BE2C (cell line): ENCODE measurements around the gene TFEB.

ENCODE experiments used
- DNase-seq: peaks from one replicate; pipeline ENCODE4 v3.0.0-alpha.2; 2020
- H3K27me3 ChIP-seq: fragments of 250-450 bp; sonication (Bioruptor Pico); 2 replicates; pipeline ENCODE4 v1.5.1; 2020; ENCODE audit warnings: mild to moderate bottlenecking
- H3K36me3 ChIP-seq: fragments of 250-450 bp; sonication (Bioruptor Pico); 2 replicates; pipeline ENCODE4 v1.5.1; 2020; ENCODE audit warnings: mild to moderate bottlenecking
- H3K4me1 ChIP-seq: fragments of 250-450 bp; sonication (Bioruptor Pico); 2 replicates; pipeline ENCODE4 v1.5.1; 2020
- H3K4me3 ChIP-seq: 2 replicates; pipeline ENCODE4 v1.5.1; 2011; ENCODE audit warnings: low read depth, low read length
- H3K9me3 ChIP-seq: fragments of 250-450 bp; sonication (Bioruptor Pico); 2 replicates; pipeline ENCODE4 v1.5.1; 2020
- TF ChIP-seq, protein P1 (sequence below): IDR thresholded peaks from 2 replicates; pipeline ENCODE4 v1.5.1; 2012; ENCODE audit warnings: mild to moderate bottlenecking, low read depth, low read length

The TFEB gene

GRCh38 chr6:41672016-41672415, 63.4 kb downstream of the TFEB start:
- Histone ChIP-seq H3K4me1 (no peaks in the 10 kb centered on the region), H3K4me3 (no peak overlapping the region), H3K27me3 (no peaks in the 10 kb centered on the region), H3K36me3 (no peaks in the 10 kb centered on the region), H3K9me3 (no peaks in the 10 kb centered on the region)
- DNase-seq, result no peak
- TF ChIP-seq, protein P1, sequence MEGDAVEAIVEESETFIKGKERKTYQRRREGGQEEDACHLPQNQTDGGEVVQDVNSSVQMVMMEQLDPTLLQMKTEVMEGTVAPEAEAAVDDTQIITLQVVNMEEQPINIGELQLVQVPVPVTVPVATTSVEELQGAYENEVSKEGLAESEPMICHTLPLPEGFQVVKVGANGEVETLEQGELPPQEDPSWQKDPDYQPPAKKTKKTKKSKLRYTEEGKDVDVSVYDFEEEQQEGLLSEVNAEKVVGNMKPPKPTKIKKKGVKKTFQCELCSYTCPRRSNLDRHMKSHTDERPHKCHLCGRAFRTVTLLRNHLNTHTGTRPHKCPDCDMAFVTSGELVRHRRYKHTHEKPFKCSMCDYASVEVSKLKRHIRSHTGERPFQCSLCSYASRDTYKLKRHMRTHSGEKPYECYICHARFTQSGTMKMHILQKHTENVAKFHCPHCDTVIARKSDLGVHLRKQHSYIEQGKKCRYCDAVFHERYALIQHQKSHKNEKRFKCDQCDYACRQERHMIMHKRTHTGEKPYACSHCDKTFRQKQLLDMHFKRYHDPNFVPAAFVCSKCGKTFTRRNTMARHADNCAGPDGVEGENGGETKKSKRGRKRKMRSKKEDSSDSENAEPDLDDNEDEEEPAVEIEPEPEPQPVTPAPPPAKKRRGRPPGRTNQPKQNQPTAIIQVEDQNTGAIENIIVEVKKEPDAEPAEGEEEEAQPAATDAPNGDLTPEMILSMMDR, result no peak

GRCh38 chr6:41671376-41671775, 64.0 kb downstream of the TFEB start:
- DNase-seq, result no peak
- Histone ChIP-seq H3K27me3 (no peaks in the 10 kb centered on the region), H3K9me3 (no peaks in the 10 kb centered on the region), H3K36me3 (no peaks in the 10 kb centered on the region), H3K4me3 (no peak overlapping the region), H3K4me1 (no peaks in the 10 kb centered on the region)
- TF ChIP-seq, protein P1, result no peak

GRCh38 chr6:41670703-41671360, 64.6 kb downstream of the TFEB start:
- DNase-seq, result no peak
- Histone ChIP-seq H3K4me3 (no peak overlapping the region), H3K4me1 (no peaks in the 10 kb centered on the region), H3K9me3 (no peaks in the 10 kb centered on the region), H3K27me3 (no peaks in the 10 kb centered on the region), H3K36me3 (no peaks in the 10 kb centered on the region)
- TF ChIP-seq, protein P1, result no peak

GRCh38 chr6:41668968-41669367, 66.4 kb downstream of the TFEB start:
- H3K36me3 ChIP-seq, result no peaks in the 10 kb centered on the region
- TF ChIP-seq, protein P1, result no peak
- no peak overlapping the region for H3K4me3 ChIP-seq
- H3K9me3 ChIP-seq, result no peaks in the 10 kb centered on the region
- H3K4me1 ChIP-seq, result no peaks in the 10 kb centered on the region
- no peaks in the 10 kb centered on the region for H3K27me3 ChIP-seq
- DNase-seq, result no peak

- H3K27me3 ChIP-seq, result peaks cover 1% of the 10 kb centered on the region; the same call in 1 of the 2 replicates
- TF ChIP-seq, protein P1, result no peak
- no peaks in the 10 kb centered on the region for H3K36me3 ChIP-seq
- no peak overlapping the region for H3K4me3 ChIP-seq
- no peaks in the 10 kb centered on the region for H3K9me3 ChIP-seq
- no peak for DNase-seq
- no peaks in the 10 kb centered on the region for H3K4me1 ChIP-seq
These were observed 68.2 kb downstream of the TFEB start for GRCh38 chr6:41667195-41667594.

- Histone ChIP-seq H3K27me3 (peaks cover 8% of the 10 kb centered on the region; the same call in 1 of the 2 replicates), H3K4me1 (no peaks in the 10 kb centered on the region), H3K36me3 (no peaks in the 10 kb centered on the region), H3K4me3 (no peak overlapping the region), H3K9me3 (no peaks in the 10 kb centered on the region)
- no peak for DNase-seq
- TF ChIP-seq, protein P1, result no peak
These were observed 71.1 kb downstream of the TFEB start for GRCh38 chr6:41664271-41664670.
